PC-3 (cell line): ENCODE results near the gene USP22. TPM values are rescaled to one million over a fixed set of nuclear protein-coding genes. Genes with fewer than 3 reads are reported as not detected.

Experiments
- ATAC-seq: fragments of 200-7000 bp; cut with Tn5 transposase; 2 replicates; pipeline ENCODE4 v1.9.1; 2020; ENCODE audit warnings: mild to moderate bottlenecking, moderate library complexity
- BruUV-seq: library from RNA; stranded (reverse); fragments of 400-500 nt; replicated peaks from 2 replicates; lab custom pipeline; 2021; lab: Mats Ljungman, UMichigan
- CTCF ChIA-PET: fragments of 300-600 bp; sonication (Branson Sonifier 250); formaldehyde crosslinking; loops from one replicate; lab custom pipeline; 2022; ENCODE audit warnings: antibody characterized with exemption; lab: Charles Lee
- POLR2A ChIA-PET: fragments of 300-600 bp; sonication (Branson Sonifier 250); formaldehyde crosslinking; loops from one replicate; lab custom pipeline; 2022; ENCODE audit warnings: antibody characterized with exemption; ENCODE audit not compliant: unreplicated experiment; lab: Charles Lee
- DNase-seq: peaks from one replicate; pipeline ENCODE4 v3.0.0-alpha.2; 2015
- H2AFZ ChIP-seq: fragments of 300-600 bp; sonication (generic); 2 replicates; pipeline ENCODE4 v1.6.0; 2016; ENCODE audit warnings: antibody characterized with exemption, low read length
- H3F3A ChIP-seq: fragments of 300-600 bp; sonication (generic); one replicate; pipeline ENCODE4 v1.6.0; 2017; ENCODE audit warnings: antibody characterized with exemption, low read length, control low read depth, mild to moderate bottlenecking; ENCODE audit not compliant: unreplicated experiment
- H3K27ac ChIP-seq: fragments of 300-600 bp; sonication (generic); 2 replicates; pipeline ENCODE4 v1.5.1; 2016; ENCODE audit warnings: mild to moderate bottlenecking, low read length
- H3K27me3 ChIP-seq: fragments of 300-600 bp; sonication (generic); 2 replicates; pipeline ENCODE4 v1.6.1; 2016; ENCODE audit warnings: low read length, mixed read lengths
- H3K36me3 ChIP-seq: fragments of 300-600 bp; sonication (generic); 2 replicates; pipeline ENCODE4 v1.6.1; 2016; ENCODE audit warnings: low read depth, mixed run types, low read length, mixed read lengths
- H3K4me1 ChIP-seq: fragments of 300-600 bp; sonication (generic); 2 replicates; pipeline ENCODE4 v1.5.1; 2016; ENCODE audit warnings: low read length; ENCODE audit not compliant: insufficient read depth
- H3K4me2 ChIP-seq: fragments of 300-600 bp; sonication (generic); 2 replicates; pipeline ENCODE4 v1.6.0; 2016; ENCODE audit warnings: low read length
- H3K4me3 ChIP-seq: fragments of 300-600 bp; sonication (generic); 2 replicates; pipeline ENCODE4 v1.5.1; 2016; ENCODE audit warnings: mild to moderate bottlenecking, low read length, mixed read lengths
- H3K79me2 ChIP-seq: fragments of 300-600 bp; sonication (generic); 2 replicates; pipeline ENCODE4 v1.6.1; 2017; ENCODE audit warnings: low read length, mixed read lengths
- H3K9ac ChIP-seq: fragments of 300-600 bp; sonication (generic); 2 replicates; pipeline ENCODE4 v1.6.0; 2016; ENCODE audit warnings: mild to moderate bottlenecking, low read length
- H3K9me2 ChIP-seq: fragments of 300-600 bp; sonication (generic); replicated peaks from 2 replicates; pipeline ENCODE4 v1.6.1; 2016; ENCODE audit warnings: mixed run types, low read length, mixed read lengths
- H3K9me3 ChIP-seq: fragments of 300-600 bp; sonication (generic); 2 replicates; pipeline ENCODE4 v1.6.1; 2016; ENCODE audit warnings: low read length, mixed read lengths
- H4K20me1 ChIP-seq: fragments of 300-600 bp; sonication (generic); 2 replicates; pipeline ENCODE4 v1.6.1; 2016; ENCODE audit warnings: low read length, mixed read lengths
- CTCF ChIP-seq: fragments of 300-600 bp; sonication (generic); conservative IDR thresholded peaks from 2 replicates; pipeline ENCODE4 v1.5.1; 2017; ENCODE audit warnings: antibody characterized with exemption, low read depth, mild to moderate bottlenecking, low read length
- EZH2 ChIP-seq: fragments of 300-600 bp; sonication (generic); IDR thresholded peaks from one replicate; pipeline ENCODE4 v1.6.1; 2017; ENCODE audit warnings: antibody characterized with exemption, mild to moderate bottlenecking, low read length; ENCODE audit not compliant: unreplicated experiment
- EZH2phosphoT487 ChIP-seq: fragments of 300-600 bp; sonication (generic); IDR thresholded peaks from 2 replicates; pipeline ENCODE4 v1.6.1; 2018; ENCODE audit warnings: mild to moderate bottlenecking, antibody characterized with exemption, low read length, borderline replicate concordance
- intact Hi-C: fragments of 100-400 bp; cut with micrococcal nuclease; formaldehyde crosslinking; loops from 2 replicates; pipeline ENCODE4 v1.9.0; 2023
- total RNA-seq: library from RNA; depleted of rRNA; stranded (reverse); fragments of >200 nt; gene quantifications from 2 replicates; pipeline ENCODE4 v1.2.3, GENCODE V29; 2014

USP22 gene
- total RNA-seq, 1 experiment from 2014 or later = 188 TPM

DNA sequence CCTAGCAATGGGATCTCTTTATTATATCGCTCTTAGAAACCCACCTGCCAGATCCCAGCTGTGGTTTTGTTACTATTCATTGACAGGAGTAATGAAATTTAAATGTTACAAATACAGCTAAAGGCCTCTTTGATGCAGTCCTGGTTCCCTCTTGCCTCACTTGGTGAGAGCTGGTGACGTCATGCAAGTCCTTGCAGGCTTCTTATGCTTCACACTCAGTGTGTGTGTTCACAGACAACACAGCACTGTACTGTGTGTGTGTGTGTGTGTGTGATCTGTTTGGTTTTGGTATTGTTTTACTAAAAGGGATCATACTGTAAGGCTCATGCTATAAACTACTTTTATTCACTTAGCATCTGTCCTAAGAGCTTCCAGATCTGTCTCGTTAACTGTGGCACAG lies 75.0 kb downstream of the USP22 start:
- H4K20me1 ChIP-seq = no peaks in the 10 kb centered on the region
- CTCF ChIA-PET = no interaction called here

DNA sequence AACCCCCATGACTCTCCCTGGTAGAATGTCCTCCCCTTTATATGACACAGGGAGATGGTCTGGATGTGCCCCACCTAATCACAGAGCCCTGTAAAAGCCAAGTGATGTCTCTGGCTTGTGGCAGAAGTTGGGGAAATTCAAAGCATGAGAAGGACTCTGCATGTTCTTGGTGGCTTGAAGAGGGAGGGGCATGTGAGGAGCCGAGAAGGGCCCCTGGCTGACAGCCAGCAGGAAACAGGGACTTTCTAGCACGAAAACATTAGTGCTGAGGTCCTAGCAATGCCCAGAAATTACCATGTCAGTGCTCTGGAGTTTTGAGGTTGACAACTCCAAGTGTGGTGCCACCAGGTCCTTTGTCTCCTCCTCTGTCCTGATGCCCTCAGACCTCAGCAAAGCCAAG lies 75.9 kb downstream of the USP22 start:
- intact Hi-C loops = no loop called here
- Histone ChIP-seq H3K79me2 (no peaks in the 10 kb centered on the region), H2AFZ (no peak overlapping the region), H3K9ac (no peak overlapping the region), H3K4me1 (no peaks in the 10 kb centered on the region), H3K4me2 (no peak overlapping the region), H3K9me3 (no peaks in the 10 kb centered on the region), H3K9me2 (no peaks in the 10 kb centered on the region), H4K20me1 (no peaks in the 10 kb centered on the region), H3K36me3 (no peaks in the 10 kb centered on the region), H3K27ac (no peak overlapping the region), H3K4me3 (no peak overlapping the region), H3K27me3 (peaks cover 16% of the 10 kb centered on the region), H3F3A (no peaks in the 10 kb centered on the region)
- TF ChIP-seq CTCF (no peak), EZH2 (no peak), EZH2phosphoT487 (no peak)
- POLR2A ChIA-PET = no interaction called here
- ATAC-seq (no peak), DNase-seq (no peak)
- no TSS peak for BruUV-seq
- CTCF ChIA-PET = no interaction called here

More for the DNA sequence above, 75.0 kb downstream of the USP22 start:
- Histone ChIP-seq H3K27ac (no peak overlapping the region), H3K4me2 (no peak overlapping the region), H3K79me2 (no peaks in the 10 kb centered on the region), H3K36me3 (no peaks in the 10 kb centered on the region), H3K9me2 (no peaks in the 10 kb centered on the region), H3K4me1 (no peaks in the 10 kb centered on the region), H3F3A (no peaks in the 10 kb centered on the region), H3K4me3 (no peak overlapping the region), H3K9me3 (no peaks in the 10 kb centered on the region), H3K27me3 (peaks cover 9% of the 10 kb centered on the region), H3K9ac (no peak overlapping the region), H2AFZ (no peak overlapping the region)
- POLR2A ChIA-PET = no interaction called here
- intact Hi-C loops = no loop called here
- DNase-seq (no peak), ATAC-seq (no peak)
- TF ChIP-seq CTCF (no peak), EZH2 (no peak), EZH2phosphoT487 (no peak)
- BruUV-seq = no TSS peak

- no TSS peak for BruUV-seq
- Histone ChIP-seq H3K9me2 (no peaks in the 10 kb centered on the region), H3K79me2 (no peaks in the 10 kb centered on the region), H3K9ac (no peak overlapping the region), H3K27ac (no peak overlapping the region), H3K4me1 (no peaks in the 10 kb centered on the region), H3K4me2 (no peak overlapping the region), H3K36me3 (no peaks in the 10 kb centered on the region), H4K20me1 (no peaks in the 10 kb centered on the region), H3F3A (no peaks in the 10 kb centered on the region), H3K9me3 (no peaks in the 10 kb centered on the region), H2AFZ (no peak overlapping the region), H3K27me3 (peaks cover 16% of the 10 kb centered on the region), H3K4me3 (no peak overlapping the region)
- ChIA-PET CTCF (no interaction called here), POLR2A (no interaction called here)
- TF ChIP-seq EZH2phosphoT487 (no peak), EZH2 (no peak), CTCF (no peak)
- ATAC-seq (no peak), DNase-seq (no peak)
- intact Hi-C loops = no loop called here
These were observed 77.3 kb downstream of the USP22 start for GRCh38 chr17:20965492-20965891.
